Spinal cord (tissue), 10 donors: ENCODE measurements around the gene LENEP. TPM values are rescaled to one million over a fixed set of nuclear protein-coding genes. Genes with fewer than 3 reads are reported as not detected.

ENCODE experiments used
- DNase-seq, 6 donors: peaks; one replicate each; pipeline versions ENCODE4 v3.0.0 to v3.0.0-alpha.2; 2013 to 2015; ENCODE audit warnings: low spot score in 6 of 6, low read depth in 4 of 6
- H3K27ac ChIP-seq: one replicate; pipeline ENCODE4 v1.5.1; 2013; ENCODE audit warnings: low read depth, low read length, control low read depth
- H3K27me3 ChIP-seq: one replicate; pipeline ENCODE4 v1.6.1; 2013; ENCODE audit warnings: low read length; ENCODE audit not compliant: control insufficient read depth, insufficient read depth
- H3K36me3 ChIP-seq: one replicate; pipeline ENCODE4 v1.6.1; 2013; ENCODE audit warnings: low read length; ENCODE audit not compliant: control insufficient read depth, insufficient read depth
- H3K4me1 ChIP-seq: one replicate; pipeline ENCODE4 v1.6.1; 2013; ENCODE audit warnings: low read length; ENCODE audit not compliant: control insufficient read depth, insufficient read depth
- H3K4me3 ChIP-seq: one replicate; pipeline ENCODE4 v1.5.1; 2013; ENCODE audit warnings: low read depth, low read length, control low read depth
- H3K9me3 ChIP-seq: one replicate; pipeline ENCODE4 v1.6.1; 2013; ENCODE audit warnings: low read length; ENCODE audit not compliant: control insufficient read depth, insufficient read depth
- WGBS: methylation state at CpG from one replicate; pipeline ENCODE4 v1.1.5; 2013; ENCODE audit warnings: missing lambda C conversion rate; ENCODE audit not compliant: insufficient coverage; 5-methylcytosine and 5-hydroxymethylcytosine counted together
- polyA plus RNA-seq, 2 donors: library from polyadenylated mRNA; unstranded; fragments of 120-200 nt; gene quantifications; one replicate each; pipeline ENCODE4 v1.2.1, GENCODE V29; 2013; ENCODE audit not compliant: insufficient read length in 2 of 2
- total RNA-seq, 2 donors: library from RNA; depleted of rRNA in 1 of 2; stranded (reverse); fragments of 120-200 nt in 1 of 2; fragments of >200 nt in 1 of 2; gene quantifications; one replicate each; pipeline versions ENCODE4 v1.2.3 to v1.2.4, GENCODE V29; 2013 to 2014
- donor health status: healthy.

LENEP gene
- total and polyA plus RNA-seq, 4 donors: 0.22 to 0.39 TPM; not detected in 2

DNA sequence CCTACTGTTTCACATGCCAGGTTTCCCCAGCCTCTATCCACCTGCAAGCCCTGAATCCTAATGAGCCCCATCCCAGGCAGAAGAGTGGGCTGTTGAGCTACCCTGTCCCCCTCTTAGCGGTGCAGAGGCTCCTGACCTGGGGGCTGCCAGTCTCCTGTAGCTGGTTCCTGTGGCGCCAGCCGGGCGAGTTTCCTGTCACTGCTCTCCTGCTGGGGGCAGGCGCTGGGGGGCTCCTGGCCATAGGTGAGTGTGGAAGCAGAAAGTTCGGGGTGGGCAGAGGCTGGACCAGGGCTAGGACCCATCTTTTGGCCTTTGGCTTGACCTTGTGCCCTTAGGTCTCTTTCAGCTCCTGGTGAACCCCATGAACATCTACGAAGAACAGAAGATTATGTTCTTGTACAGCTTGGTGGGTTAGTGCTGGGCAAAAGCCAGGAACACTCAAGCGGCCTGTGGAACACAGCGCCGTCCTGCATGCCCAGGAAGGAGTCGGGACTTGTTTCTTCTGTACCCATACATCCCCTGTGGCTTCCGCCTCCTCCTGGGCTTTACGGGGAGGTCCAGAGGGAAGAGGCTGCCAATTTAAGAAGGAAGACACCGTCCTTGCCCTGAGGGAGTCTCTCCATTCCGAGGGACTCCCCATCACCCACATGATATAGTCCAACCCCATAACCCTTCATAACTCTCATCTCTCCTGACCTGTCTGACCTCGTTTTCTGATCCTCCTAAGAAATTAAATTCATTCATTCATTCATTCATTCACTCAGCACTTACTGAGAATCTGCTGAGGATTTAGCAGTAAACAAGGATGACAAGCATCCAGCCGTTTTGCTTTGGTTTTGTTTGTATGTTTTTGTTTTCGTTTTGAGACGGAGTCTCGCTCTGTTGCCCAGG, 41.2 kb downstream of the LENEP start:
- Histone ChIP-seq H3K36me3 (no peaks in the 10 kb centered on the region), H3K4me3 (no peak overlapping the region), H3K4me1 (no peaks in the 10 kb centered on the region), H3K27me3 (no peaks in the 10 kb centered on the region), H3K9me3 (no peaks in the 10 kb centered on the region), H3K27ac (no peak overlapping the region)
- WGBS: 84% methylated on average over 11 of the region's 20 CpGs
- no peak for DNase-seq

DNA sequence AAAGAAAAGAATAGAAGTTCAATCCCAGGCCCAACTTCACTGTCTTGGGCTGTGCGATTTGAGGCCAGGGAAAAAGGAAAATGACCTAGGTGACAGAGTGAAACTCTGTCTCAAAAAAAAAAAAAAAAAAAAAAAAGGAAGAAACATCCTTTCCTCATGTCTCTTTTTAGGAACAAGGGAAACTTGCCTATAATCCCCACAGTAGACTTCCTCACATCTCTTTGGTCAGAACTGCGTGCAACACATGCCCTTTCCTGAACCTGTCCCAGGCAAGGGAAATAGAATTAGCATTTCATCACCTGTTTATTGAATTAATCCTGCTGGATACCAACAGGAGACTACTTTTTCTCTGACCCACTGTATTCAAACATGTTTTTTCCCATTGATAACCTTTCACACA, 42.5 kb downstream of the LENEP start:
- H3K4me3 ChIP-seq: no peak overlapping the region
- H3K27me3 ChIP-seq: no peaks in the 10 kb centered on the region
- no peak for DNase-seq
- 100% methylated on average over 1 of the region's 2 CpGs for WGBS
- H3K4me1 ChIP-seq: no peaks in the 10 kb centered on the region
- no peaks in the 10 kb centered on the region for H3K9me3 ChIP-seq
- no peaks in the 10 kb centered on the region for H3K36me3 ChIP-seq
- no peak overlapping the region for H3K27ac ChIP-seq

DNA sequence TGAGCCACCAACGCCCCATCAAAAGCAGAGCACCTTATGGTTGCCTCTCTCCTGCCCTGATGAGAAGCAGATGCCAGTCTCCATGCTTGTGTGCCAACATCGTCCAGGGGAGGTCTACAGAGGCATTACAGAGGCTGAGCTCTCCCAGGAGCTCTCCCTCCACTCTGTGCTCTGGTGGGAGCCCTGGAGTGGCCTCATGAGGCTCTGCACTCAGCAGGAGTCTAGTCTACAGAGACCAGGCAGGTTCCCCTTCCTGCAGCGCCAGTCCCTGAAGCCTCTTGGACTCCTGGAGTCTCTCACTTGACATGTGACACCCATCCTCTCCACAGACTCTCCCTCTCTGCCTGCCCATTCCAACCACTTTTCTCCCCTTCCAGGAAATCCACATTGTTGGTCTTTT, 43.7 kb downstream of the LENEP start:
- Histone ChIP-seq H3K4me3 (no peak overlapping the region), H3K27ac (no peak overlapping the region), H3K27me3 (no peaks in the 10 kb centered on the region), H3K9me3 (no peaks in the 10 kb centered on the region), H3K4me1 (no peaks in the 10 kb centered on the region), H3K36me3 (no peaks in the 10 kb centered on the region)
- WGBS: 85% methylated on average over 3 of the region's 3 CpGs
- no peak for DNase-seq

DNA sequence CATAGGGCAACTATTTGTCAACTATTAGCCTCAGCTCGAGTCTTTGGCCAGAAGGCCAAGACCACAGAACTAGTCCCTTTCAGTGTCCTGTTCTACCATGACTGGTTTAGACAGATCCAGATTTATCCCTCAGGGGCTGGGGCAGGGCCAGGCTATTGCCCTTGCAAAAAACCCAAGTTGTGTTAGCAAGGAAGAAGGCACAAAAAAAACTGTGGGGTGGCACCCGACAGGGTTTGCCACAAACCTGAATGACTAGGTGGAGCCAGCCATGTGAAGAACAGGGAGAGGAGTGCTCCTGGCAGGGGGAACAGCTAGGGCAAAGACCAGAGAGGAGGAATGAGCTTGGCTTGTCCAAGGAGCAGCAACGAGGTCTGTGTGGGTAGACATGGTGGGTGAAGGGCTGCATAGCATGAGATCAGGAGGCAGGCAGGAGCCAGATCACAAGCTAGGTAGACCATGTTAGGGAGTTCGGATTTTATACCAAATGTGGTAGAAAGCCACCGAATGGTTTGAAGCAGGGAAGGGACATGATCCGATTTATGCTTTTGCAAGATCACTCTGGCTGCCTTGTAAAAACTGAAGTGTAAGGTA, 44.6 kb downstream of the LENEP start:
- Histone ChIP-seq H3K4me1 (no peaks in the 10 kb centered on the region), H3K4me3 (no peak overlapping the region), H3K9me3 (no peaks in the 10 kb centered on the region), H3K27ac (no peak overlapping the region), H3K27me3 (no peaks in the 10 kb centered on the region), H3K36me3 (no peaks in the 10 kb centered on the region)
- 84% methylated on average over 6 of the region's 6 CpGs for WGBS
- no peak for DNase-seq

DNA sequence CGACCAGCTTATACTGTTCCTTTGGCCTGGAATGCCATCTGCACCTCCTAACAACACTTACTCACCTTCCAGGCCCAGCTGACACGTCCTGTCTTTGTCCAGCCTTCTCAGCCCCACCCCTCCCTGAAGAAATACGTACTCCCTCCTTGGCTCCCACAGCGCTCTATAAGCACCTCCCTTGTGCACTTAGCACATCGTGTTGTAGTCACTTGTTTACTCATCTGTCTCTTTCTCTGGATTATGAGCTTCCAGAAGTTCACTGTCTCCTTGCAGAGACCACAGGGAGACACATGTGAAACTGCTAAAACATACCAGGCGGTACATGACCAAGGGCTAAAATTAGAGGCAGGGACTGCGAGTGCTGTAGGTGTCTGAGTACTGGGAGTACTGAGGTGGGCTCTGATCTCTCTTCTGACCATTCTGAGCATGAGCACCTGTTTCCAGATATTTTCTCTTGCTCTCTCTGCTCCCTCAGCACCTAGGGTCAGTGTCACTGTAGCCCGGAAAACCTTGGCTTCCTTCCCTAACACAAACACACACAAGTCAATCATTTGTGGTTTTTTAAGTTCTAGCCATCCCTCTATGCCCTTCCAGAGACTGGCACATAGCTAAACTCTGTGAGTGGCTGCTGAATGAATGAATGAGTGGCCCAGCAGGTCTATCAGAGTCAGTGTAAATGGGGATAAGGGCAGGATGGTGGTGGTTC, 45.4 kb downstream of the LENEP start:
- H3K4me3 ChIP-seq: no peak overlapping the region
- 66% methylated on average over 7 of the region's 8 CpGs for WGBS
- H3K36me3 ChIP-seq: no peaks in the 10 kb centered on the region
- no peak for DNase-seq
- no peak overlapping the region for H3K27ac ChIP-seq
- H3K4me1 ChIP-seq: no peaks in the 10 kb centered on the region
- no peaks in the 10 kb centered on the region for H3K9me3 ChIP-seq
- H3K27me3 ChIP-seq: no peaks in the 10 kb centered on the region

DNA sequence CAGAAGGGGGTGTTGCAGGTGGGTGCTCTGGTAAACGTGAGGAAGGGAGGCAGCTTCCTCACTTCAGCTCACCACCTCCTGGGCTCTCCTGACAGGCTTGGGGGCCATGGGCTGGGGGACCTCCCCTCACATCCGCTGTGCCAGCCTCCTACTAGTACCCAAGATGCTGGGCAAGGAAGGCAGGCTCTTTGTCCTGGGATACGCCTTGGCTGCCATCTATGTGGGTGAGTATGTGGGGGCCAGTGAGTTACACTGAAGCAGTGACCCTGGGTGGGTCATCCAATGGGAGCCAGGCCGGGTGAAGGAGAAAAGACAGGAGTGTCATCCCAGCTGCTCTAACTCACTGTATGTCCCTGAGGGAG, 45.9 kb downstream of the LENEP start:
- 60% methylated on average over 2 of the region's 4 CpGs for WGBS
- H3K9me3 ChIP-seq: no peaks in the 10 kb centered on the region

DNA sequence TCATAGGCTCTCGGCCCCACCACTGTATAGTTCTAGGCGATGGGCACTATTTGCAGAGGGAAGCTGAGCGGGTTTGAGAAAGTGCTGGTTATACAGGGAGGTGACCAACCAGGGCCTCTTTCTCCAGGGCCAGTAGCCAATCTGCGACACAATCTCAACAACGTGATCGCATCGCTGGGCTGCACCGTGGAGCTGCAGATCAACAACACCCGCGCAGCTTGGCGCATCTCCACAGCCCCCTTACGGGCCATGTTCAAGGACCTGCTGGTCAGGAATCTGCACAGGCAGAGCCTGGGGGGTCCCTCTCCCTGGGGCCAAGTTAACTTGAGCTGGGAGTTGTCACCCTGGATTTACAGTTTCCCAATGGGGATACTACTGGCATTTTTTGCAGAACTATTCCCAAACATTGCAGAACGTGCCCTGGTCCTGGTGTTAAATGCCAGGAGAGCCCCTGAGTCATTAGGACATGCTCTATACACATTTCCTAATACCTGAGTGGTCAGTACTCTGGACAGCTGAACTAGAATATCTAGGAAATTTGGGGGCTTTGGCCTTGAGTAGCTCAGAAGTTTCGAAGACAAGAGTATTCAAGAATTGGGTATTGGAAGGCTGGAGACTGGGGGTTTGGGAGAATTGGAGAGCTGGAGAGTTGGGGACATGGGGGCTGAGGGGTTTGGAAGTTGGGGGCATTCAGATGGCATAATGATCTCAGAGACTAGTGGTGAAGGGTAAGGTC, 47.1 kb downstream of the LENEP start:
- Histone ChIP-seq H3K4me3 (no peak overlapping the region), H3K36me3 (no peaks in the 10 kb centered on the region), H3K9me3 (no peaks in the 10 kb centered on the region), H3K27ac (no peak overlapping the region), H3K27me3 (no peaks in the 10 kb centered on the region), H3K4me1 (no peaks in the 10 kb centered on the region)
- DNase-seq: no peak
- 85% methylated on average over 14 of the region's 14 CpGs for WGBS

More for the DNA sequence above, 45.9 kb downstream of the LENEP start:
- DNase-seq: no peak
- Histone ChIP-seq H3K27me3 (no peaks in the 10 kb centered on the region), H3K4me3 (no peak overlapping the region), H3K4me1 (no peaks in the 10 kb centered on the region), H3K27ac (no peak overlapping the region), H3K36me3 (no peaks in the 10 kb centered on the region)

DNA sequence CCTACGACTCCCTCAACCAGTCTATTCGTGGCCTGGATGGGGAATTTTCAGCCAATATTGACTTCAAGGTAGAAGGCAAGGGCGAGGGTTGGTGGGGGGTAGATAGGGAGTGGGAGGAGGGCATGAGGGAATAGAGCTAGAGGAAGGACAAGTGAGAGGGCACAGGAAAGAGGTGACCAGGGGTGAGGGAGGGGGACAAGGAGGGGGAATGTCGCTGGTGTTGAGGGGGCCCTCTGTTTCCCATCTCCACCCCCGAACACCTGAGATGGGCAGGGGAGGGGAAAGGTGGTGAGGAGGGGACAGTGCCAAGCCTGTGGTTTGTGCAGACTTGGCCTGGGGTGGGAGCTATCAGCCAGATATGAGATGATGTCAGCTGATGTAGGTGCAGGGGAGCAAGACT, 49.4 kb downstream of the LENEP start:
- no peak overlapping the region for H3K4me3 ChIP-seq
- no peaks in the 10 kb centered on the region for H3K4me1 ChIP-seq
- no peak for DNase-seq
- no peaks in the 10 kb centered on the region for H3K27me3 ChIP-seq
- H3K27ac ChIP-seq: no peak overlapping the region
- no peaks in the 10 kb centered on the region for H3K36me3 ChIP-seq
- 89% methylated on average over 4 of the region's 5 CpGs for WGBS
- H3K9me3 ChIP-seq: no peaks in the 10 kb centered on the region

DNA sequence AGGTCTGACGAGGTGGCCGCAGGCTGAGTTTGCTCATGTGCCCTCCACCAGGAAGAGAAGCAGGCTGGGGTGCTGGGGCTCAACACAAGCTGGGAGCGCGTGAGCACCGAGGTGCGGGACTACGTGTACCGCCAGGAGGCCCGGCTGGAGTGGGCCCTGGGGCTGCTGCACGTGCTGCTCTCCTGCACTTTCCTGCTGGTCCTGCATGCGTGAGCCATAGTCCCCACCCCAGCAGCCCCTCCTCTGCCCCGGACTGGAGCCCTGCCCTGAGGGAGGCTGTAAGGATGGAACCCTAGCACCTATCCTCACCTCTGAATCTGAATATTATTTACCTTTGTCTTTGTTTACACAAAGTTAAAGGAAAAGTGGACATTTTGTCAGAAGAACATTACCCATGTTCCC, 49.9 kb downstream of the LENEP start:
- 52% methylated on average over 10 of the region's 12 CpGs for WGBS
- Histone ChIP-seq H3K4me1 (no peaks in the 10 kb centered on the region), H3K4me3 (no peak overlapping the region), H3K9me3 (no peaks in the 10 kb centered on the region), H3K27ac (no peak overlapping the region), H3K36me3 (no peaks in the 10 kb centered on the region), H3K27me3 (no peaks in the 10 kb centered on the region)
- DNase-seq: no peak
